HepG2 (cell line): ENCODE data around the gene TAF13. TPM values are rescaled to one million over a fixed set of nuclear protein-coding genes. Genes with fewer than 3 reads are reported as not detected.
A peak's percentile ranks its signal among the peaks of the same experiment; 100 is the strongest.

ENCODE experiments used
- AHR ChIP-seq: IDR thresholded peaks from 2 replicates; pipeline ENCODE4 v1.6.1; 2018; ENCODE audit warnings: missing genetic modification reagents, missing compliant biosample characterization
- ATM ChIP-seq: fragments of 450-650 bp; IDR thresholded peaks from 2 replicates; pipeline ENCODE4 v1.7.1; 2017; ENCODE audit warnings: mild to moderate bottlenecking, borderline replicate concordance
- BHLHE40 ChIP-seq: IDR thresholded peaks from 2 replicates; pipeline ENCODE4 v1.6.1; 2011; ENCODE audit warnings: low read length, improper control_type of control experiment
- HIVEP1 ChIP-seq: sonication (generic); formaldehyde crosslinking; IDR thresholded peaks from 2 replicates; pipeline ENCODE4 v1.4.0; 2020; ENCODE audit warnings: mild to moderate bottlenecking, missing genetic modification reagents
- IKZF4 ChIP-seq: sonication (generic); formaldehyde crosslinking; IDR thresholded peaks from 2 replicates; pipeline ENCODE4 v1.5.1; 2020; ENCODE audit warnings: borderline replicate concordance, mild to moderate bottlenecking, low read depth, missing genetic modification reagents; ENCODE audit errors: not compliant biosample characterization
- MXI1 ChIP-seq: IDR thresholded peaks from 3 replicates; pipeline ENCODE4 v1.6.1; 2012; ENCODE audit warnings: low read depth, low read length, inconsistent platforms, borderline replicate concordance
- polyA plus RNA-seq, 8 experiments: library from polyadenylated mRNA; depleted of rRNA in 3 of 8; stranded (reverse) in 7 of 8; unstranded in 1 of 8; fragments of >200 nt; fragmentation: Illumina TruSeq in 4 of 8; extraction: Trizol in 4 of 8; gene quantifications; 2 replicates each; pipeline versions ENCODE4 v1.2.1 to v1.2.3, GENCODE V29; 2011 to 2016; ENCODE audit warnings: low read depth in 4 of 8, missing spikeins in 1 of 8, mixed read lengths in 1 of 8; ENCODE audit not compliant: insufficient read depth in 1 of 8
- total RNA-seq, 5 experiments: library from RNA; depleted of rRNA; stranded (reverse); fragments of >200 nt; fragmentation: Illumina TruSeq; extraction: Trizol; gene quantifications; 2 replicates each; pipeline ENCODE4 v1.2.3, GENCODE V29; 2016; ENCODE audit warnings: low read depth in 1 of 5
- TF ChIP-seq, protein P1 (sequence below): sonication (generic); formaldehyde crosslinking; IDR thresholded peaks from 2 replicates; pipeline ENCODE4 v1.5.1; 2020; ENCODE audit warnings: mild to moderate bottlenecking, missing genetic modification reagents, borderline replicate concordance
- TF ChIP-seq, protein P2 (sequence below): sonication (generic); formaldehyde crosslinking; IDR thresholded peaks from 2 replicates; pipeline ENCODE4 v1.4.0; 2020; ENCODE audit warnings: missing genetic modification reagents, borderline replicate concordance
- TF ChIP-seq, protein P3 (sequence below): sonication (generic); formaldehyde crosslinking; IDR thresholded peaks from 2 replicates; pipeline ENCODE4 v1.4.0; 2020; ENCODE audit warnings: mild to moderate bottlenecking, missing genetic modification reagents, borderline replicate concordance
- TF ChIP-seq, protein P4 (sequence below): IDR thresholded peaks from 2 replicates; pipeline ENCODE4 v1.6.1; 2016
- TF ChIP-seq, protein P5 (sequence below): sonication (generic); formaldehyde crosslinking; IDR thresholded peaks from 2 replicates; pipeline ENCODE4 v1.4.0; 2020; ENCODE audit warnings: missing genetic modification reagents, borderline replicate concordance
- TF ChIP-seq, protein P6 (sequence below): sonication (generic); formaldehyde crosslinking; IDR thresholded peaks from 2 replicates; pipeline ENCODE4 v1.4.0; 2020; ENCODE audit warnings: mild to moderate bottlenecking, low read depth, missing genetic modification reagents

Gene TAF13
- total and polyA plus RNA-seq, 2 of the 13 experiments (the other 11 are each of a cell fraction or from before 2014, with no cell fraction given) = 11.5 to 36.3 TPM

DNA sequence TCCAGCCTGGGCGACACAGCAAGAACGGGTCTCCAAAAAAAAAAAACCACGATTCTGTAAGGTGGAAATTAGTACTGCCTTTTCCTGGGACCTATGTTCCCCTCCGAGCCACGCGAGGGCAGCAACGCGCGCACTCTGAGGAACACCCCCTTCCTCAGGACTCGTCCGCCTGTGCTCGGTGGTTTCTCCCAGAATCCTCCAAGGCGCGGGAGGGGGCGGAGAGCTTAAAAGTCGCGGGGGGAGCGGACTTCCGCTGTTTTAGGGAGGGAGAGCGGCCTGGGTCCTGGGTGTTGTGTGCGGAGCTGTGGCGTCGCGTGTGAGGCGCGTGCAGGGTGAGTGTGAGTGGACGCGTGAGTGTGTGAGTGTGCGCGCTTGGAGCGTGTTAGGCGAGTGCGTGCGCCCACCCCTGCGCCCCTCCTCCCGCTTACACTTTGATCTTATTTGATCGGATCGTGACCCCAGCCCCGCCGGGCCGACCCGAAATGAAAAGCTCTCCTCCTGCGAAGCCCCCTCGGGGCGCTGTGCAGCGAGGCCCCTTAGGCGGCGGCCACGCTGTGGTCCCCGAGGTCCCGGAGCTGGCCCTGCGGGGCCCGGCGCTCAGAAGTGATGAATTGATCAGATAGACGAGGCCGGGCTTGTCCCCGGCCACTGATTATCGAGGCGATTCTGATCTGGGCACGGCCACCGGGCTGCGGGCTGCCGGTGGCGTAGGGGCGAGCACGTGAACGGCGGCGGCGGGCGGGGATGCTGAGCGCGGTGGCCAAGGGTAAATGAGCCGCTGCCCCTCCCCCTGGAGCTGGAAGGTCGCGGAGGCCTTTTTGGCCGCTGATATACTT, 24.4 kb upstream of the TAF13 start (continued):
- TF ChIP-seq, protein P1, sequence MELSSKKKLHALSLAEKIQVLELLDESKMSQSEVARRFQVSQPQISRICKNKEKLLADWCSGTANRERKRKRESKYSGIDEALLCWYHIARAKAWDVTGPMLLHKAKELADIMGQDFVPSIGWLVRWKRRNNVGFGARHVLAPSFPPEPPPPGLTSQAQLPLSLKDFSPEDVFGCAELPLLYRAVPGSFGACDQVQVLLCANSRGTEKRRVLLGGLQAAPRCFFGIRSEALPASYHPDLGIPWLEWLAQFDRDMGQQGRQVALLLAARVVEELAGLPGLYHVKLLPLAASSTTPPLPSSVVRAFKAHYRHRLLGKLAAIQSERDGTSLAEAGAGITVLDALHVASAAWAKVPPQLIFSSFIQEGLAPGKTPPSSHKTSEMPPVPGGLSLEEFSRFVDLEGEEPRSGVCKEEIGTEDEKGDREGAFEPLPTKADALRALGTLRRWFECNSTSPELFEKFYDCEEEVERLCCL (CRISPR knock-in tag) = peak; percentile 68; the same call in 1 of the 2 replicates
- TF ChIP-seq, protein P2, sequence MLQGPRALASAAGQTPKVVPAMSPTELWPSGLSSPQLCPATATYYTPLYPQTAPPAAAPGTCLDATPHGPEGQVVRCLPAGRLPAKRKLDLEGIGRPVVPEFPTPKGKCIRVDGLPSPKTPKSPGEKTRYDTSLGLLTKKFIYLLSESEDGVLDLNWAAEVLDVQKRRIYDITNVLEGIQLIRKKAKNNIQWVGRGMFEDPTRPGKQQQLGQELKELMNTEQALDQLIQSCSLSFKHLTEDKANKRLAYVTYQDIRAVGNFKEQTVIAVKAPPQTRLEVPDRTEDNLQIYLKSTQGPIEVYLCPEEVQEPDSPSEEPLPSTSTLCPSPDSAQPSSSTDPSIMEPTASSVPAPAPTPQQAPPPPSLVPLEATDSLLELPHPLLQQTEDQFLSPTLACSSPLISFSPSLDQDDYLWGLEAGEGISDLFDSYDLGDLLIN (CRISPR knock-in tag) = 0 out of 2 replicates have a peak, but pooled peaks have one; percentile 64
- TF ChIP-seq IKZF4 (CRISPR knock-in tag) (peak; percentile 47), BHLHE40 (peak; percentile 92), AHR (peak; percentile 93), ATM (no peak), MXI1 (peak; percentile 61; the same call in 1 of the 3 replicates), HIVEP1 (CRISPR knock-in tag) (peak; percentile 20; the same call in 1 of the 2 replicates)
- TF ChIP-seq, protein P3, sequence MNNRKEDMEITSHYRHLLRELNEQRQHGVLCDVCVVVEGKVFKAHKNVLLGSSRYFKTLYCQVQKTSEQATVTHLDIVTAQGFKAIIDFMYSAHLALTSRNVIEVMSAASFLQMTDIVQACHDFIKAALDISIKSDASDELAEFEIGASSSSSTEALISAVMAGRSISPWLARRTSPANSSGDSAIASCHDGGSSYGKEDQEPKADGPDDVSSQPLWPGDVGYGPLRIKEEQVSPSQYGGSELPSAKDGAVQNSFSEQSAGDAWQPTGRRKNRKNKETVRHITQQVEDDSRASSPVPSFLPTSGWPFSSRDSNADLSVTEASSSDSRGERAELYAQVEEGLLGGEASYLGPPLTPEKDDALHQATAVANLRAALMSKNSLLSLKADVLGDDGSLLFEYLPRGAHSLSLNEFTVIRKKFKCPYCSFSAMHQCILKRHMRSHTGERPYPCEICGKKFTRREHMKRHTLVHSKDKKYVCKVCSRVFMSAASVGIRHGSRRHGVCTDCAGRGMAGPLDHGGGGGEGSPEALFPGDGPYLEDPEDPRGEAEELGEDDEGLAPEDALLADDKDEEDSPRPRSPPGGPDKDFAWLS (CRISPR knock-in tag) = 0 out of 2 replicates have a peak, but pooled peaks have one; percentile 54
- TF ChIP-seq, protein P4, sequence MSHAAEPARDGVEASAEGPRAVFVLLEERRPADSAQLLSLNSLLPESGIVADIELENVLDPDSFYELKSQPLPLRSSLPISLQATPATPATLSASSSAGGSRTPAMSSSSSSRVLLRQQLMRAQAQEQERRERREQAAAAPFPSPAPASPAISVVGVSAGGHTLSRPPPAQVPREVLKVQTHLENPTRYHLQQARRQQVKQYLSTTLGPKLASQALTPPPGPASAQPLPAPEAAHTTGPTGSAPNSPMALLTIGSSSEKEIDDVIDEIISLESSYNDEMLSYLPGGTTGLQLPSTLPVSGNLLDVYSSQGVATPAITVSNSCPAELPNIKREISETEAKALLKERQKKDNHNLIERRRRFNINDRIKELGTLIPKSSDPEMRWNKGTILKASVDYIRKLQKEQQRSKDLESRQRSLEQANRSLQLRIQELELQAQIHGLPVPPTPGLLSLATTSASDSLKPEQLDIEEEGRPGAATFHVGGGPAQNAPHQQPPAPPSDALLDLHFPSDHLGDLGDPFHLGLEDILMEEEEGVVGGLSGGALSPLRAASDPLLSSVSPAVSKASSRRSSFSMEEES = peak; percentile 77
- TF ChIP-seq, protein P5, sequence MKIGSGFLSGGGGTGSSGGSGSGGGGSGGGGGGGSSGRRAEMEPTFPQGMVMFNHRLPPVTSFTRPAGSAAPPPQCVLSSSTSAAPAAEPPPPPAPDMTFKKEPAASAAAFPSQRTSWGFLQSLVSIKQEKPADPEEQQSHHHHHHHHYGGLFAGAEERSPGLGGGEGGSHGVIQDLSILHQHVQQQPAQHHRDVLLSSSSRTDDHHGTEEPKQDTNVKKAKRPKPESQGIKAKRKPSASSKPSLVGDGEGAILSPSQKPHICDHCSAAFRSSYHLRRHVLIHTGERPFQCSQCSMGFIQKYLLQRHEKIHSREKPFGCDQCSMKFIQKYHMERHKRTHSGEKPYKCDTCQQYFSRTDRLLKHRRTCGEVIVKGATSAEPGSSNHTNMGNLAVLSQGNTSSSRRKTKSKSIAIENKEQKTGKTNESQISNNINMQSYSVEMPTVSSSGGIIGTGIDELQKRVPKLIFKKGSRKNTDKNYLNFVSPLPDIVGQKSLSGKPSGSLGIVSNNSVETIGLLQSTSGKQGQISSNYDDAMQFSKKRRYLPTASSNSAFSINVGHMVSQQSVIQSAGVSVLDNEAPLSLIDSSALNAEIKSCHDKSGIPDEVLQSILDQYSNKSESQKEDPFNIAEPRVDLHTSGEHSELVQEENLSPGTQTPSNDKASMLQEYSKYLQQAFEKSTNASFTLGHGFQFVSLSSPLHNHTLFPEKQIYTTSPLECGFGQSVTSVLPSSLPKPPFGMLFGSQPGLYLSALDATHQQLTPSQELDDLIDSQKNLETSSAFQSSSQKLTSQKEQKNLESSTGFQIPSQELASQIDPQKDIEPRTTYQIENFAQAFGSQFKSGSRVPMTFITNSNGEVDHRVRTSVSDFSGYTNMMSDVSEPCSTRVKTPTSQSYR = peak; percentile 72; the same call in 1 of the 2 replicates
- TF ChIP-seq, protein P6, sequence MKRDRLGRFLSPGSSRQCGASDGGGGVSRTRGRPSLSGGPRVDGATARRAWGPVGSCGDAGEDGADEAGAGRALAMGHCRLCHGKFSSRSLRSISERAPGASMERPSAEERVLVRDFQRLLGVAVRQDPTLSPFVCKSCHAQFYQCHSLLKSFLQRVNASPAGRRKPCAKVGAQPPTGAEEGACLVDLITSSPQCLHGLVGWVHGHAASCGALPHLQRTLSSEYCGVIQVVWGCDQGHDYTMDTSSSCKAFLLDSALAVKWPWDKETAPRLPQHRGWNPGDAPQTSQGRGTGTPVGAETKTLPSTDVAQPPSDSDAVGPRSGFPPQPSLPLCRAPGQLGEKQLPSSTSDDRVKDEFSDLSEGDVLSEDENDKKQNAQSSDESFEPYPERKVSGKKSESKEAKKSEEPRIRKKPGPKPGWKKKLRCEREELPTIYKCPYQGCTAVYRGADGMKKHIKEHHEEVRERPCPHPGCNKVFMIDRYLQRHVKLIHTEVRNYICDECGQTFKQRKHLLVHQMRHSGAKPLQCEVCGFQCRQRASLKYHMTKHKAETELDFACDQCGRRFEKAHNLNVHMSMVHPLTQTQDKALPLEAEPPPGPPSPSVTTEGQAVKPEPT (CRISPR knock-in tag) = peak; percentile 78; the same call in 1 of the 2 replicates
